Stimulated activated CD8-positive, alpha-beta memory T cell treated with anti-CD3 and anti-CD28 coated beads, Interleukin-12 subunit alpha, Interleukin-12 subunit beta, amount 100 ng/mL, for 1 hour (primary cell): ENCODE results near the gene ATG4B.

Experiments used
- DNase-seq: peaks from one replicate; pipeline ENCODE4 v3.0.0-alpha.2; 2020; ENCODE audit warnings: low read depth

Gene ATG4B

GRCh38 chr2:241666627-241667400 is 29.3 kb downstream of the ATG4B start:
- no peak for DNase-seq

GRCh38 chr2:241668354-241668753 is 30.9 kb downstream of the ATG4B start:
- no peak for DNase-seq

- no peak for DNase-seq
Observed at GRCh38 chr2:241668839-241669238, 31.3 kb downstream of the ATG4B start.

GRCh38 chr2:241670333-241671110 is 33.0 kb downstream of the ATG4B start:
- no peak for DNase-seq

- no peak for DNase-seq
Observed at GRCh38 chr2:241671457-241672240, 34.2 kb downstream of the ATG4B start.

- DNase-seq: no peak
Observed at GRCh38 chr2:241672243-241673188, 35.0 kb downstream of the ATG4B start.

GRCh38 chr2:241673189-241673663 is 35.7 kb downstream of the ATG4B start:
- no peak for DNase-seq

- no peak for DNase-seq
Observed at GRCh38 chr2:241673797-241674725, 36.6 kb downstream of the ATG4B start.

- DNase-seq: no peak
Observed at GRCh38 chr2:241675885-241676284, 38.4 kb downstream of the ATG4B start.

GRCh38 chr2:241676665-241677064 is 39.2 kb downstream of the ATG4B start:
- DNase-seq: no peak

GRCh38 chr2:241677392-241677791 is 39.9 kb downstream of the ATG4B start:
- DNase-seq: no peak

GRCh38 chr2:241678307-241678706 is 40.8 kb downstream of the ATG4B start:
- no peak for DNase-seq

GRCh38 chr2:241678784-241679540 is 41.5 kb downstream of the ATG4B start:
- DNase-seq: no peak

GRCh38 chr2:241680044-241680443 is 42.6 kb downstream of the ATG4B start:
- DNase-seq: no peak

GRCh38 chr2:241680827-241681599 is 43.5 kb downstream of the ATG4B start:
- no peak for DNase-seq

- no peak for DNase-seq
Observed at GRCh38 chr2:241686324-241686649, 48.8 kb downstream of the ATG4B start.

- DNase-seq: peak; percentile 89
Observed at GRCh38 chr2:241686650-241687425, 49.3 kb downstream of the ATG4B start, which contains the start of gene DTYMK. TSS of gene DTYMK (minus strand) at chr2:241686815. CDS start at chr2:241686783, 32 bp downstream.

- DNase-seq: no peak
Observed at GRCh38 chr2:241689306-241689705, 51.8 kb downstream of the ATG4B start.
